Stimulated activated naive B cell treated with anti-CD40 and anti-IgM and Interleukin-4, amounts not matched to agents 10 μg/mL and 1 μg/mL and 100 μg/mL, for 72 hours (primary cell): ENCODE data around the gene ACTR6.
A peak's percentile ranks its signal among the peaks of the same experiment; 100 is the strongest.
"Not testable (repeated sequence)": the region's sequence is repeated elsewhere in the genome, so short reads cannot be mapped to it uniquely, and the experiment has no call there.

ENCODE experiments used
- ATAC-seq, 2 donors: fragments of 150-1000 bp; cut with Tn5 transposase; replicated peaks; 2 replicates each; pipeline ENCODE4 v1.10.0; 2021; ENCODE audit warnings: moderate library complexity in 1 of 2
- DNase-seq: peaks from one replicate; pipeline ENCODE4 v3.0.0; 2021
- H3K27ac Mint-ChIP-seq: one replicate; pipeline ENCODE4 v1.8.0; 2022; ENCODE audit warnings: mild to moderate bottlenecking, mixed read lengths
- H3K27me3 Mint-ChIP-seq, 2 donors: one replicate each; pipeline ENCODE4 v1.8.0; 2022; ENCODE audit warnings: mixed read lengths in 2 of 2
- H3K36me3 Mint-ChIP-seq, 2 donors: one replicate each; pipeline ENCODE4 v1.8.0; 2022; ENCODE audit warnings: mixed read lengths in 2 of 2, mild to moderate bottlenecking in 1 of 2
- H3K4me1 Mint-ChIP-seq, 2 donors: one replicate each; pipeline ENCODE4 v1.8.0; 2022; ENCODE audit warnings: mixed read lengths in 2 of 2, mild to moderate bottlenecking in 1 of 2
- H3K4me3 Mint-ChIP-seq, 2 donors: one replicate each; pipeline ENCODE4 v1.8.0; 2022; ENCODE audit warnings: mild to moderate bottlenecking in 2 of 2, mixed read lengths in 2 of 2, moderate library complexity in 1 of 2
- H3K9me3 Mint-ChIP-seq, 2 donors: one replicate each; pipeline ENCODE4 v1.8.0; 2022; ENCODE audit warnings: mixed read lengths in 2 of 2, mild to moderate bottlenecking in 1 of 2

ACTR6 gene

GRCh38 chr12:100169345-100169744 is 31.3 kb upstream of the ACTR6 start:
- H3K36me3 Mint-ChIP-seq = peaks cover 12 to 13% of the 10 kb centered on the region in 2 donors
- peaks cover under 1 to 2% of the 10 kb centered on the region in 2 donors for H3K4me1 Mint-ChIP-seq
- DNase-seq = no peak
- no peak overlapping the region for H3K4me3 Mint-ChIP-seq
- no peak overlapping the region for H3K27ac Mint-ChIP-seq
- ATAC-seq = no peak
- no peaks in the 10 kb centered on the region for H3K9me3 Mint-ChIP-seq
- no peaks in the 10 kb centered on the region for H3K27me3 Mint-ChIP-seq

GRCh38 chr12:100170313-100170858 is 30.2 kb upstream of the ACTR6 start:
- Mint-ChIP-seq H3K27ac (no peak overlapping the region), H3K9me3 (no peaks in the 10 kb centered on the region), H3K4me1 (no peaks in the 10 kb centered on the region), H3K27me3 (no peaks in the 10 kb centered on the region), H3K36me3 (peaks cover 13 to 18% of the 10 kb centered on the region in 2 donors), H3K4me3 (no peak overlapping the region)
- ATAC-seq = no peak
- no peak for DNase-seq

GRCh38 chr12:100171248-100171647 is 29.4 kb upstream of the ACTR6 start:
- ATAC-seq (no peak), DNase-seq (no peak)
- Mint-ChIP-seq H3K27me3 (no peaks in the 10 kb centered on the region), H3K4me1 (no peaks in the 10 kb centered on the region), H3K9me3 (no peaks in the 10 kb centered on the region), H3K4me3 (no peak overlapping the region), H3K36me3 (peaks cover 12 to 18% of the 10 kb centered on the region in 2 donors), H3K27ac (no peak overlapping the region)

- Mint-ChIP-seq H3K27ac (no peak overlapping the region), H3K36me3 (peaks cover 17 to 18% of the 10 kb centered on the region in 2 donors), H3K4me1 (no peaks in the 10 kb centered on the region), H3K27me3 (no peaks in the 10 kb centered on the region), H3K4me3 (no peak overlapping the region), H3K9me3 (no peaks in the 10 kb centered on the region)
- no peak for DNase-seq
- no peak for ATAC-seq
Measured at GRCh38 chr12:100173111-100173510, 27.5 kb upstream of the ACTR6 start.

- no peak for ATAC-seq
- H3K27ac Mint-ChIP-seq = no peak overlapping the region
- no peaks in the 10 kb centered on the region for H3K27me3 Mint-ChIP-seq
- no peak for DNase-seq
- H3K4me3 Mint-ChIP-seq = no peak overlapping the region
- H3K4me1 Mint-ChIP-seq = no peaks in the 10 kb centered on the region
- H3K36me3 Mint-ChIP-seq = peaks cover 22 to 23% of the 10 kb centered on the region in 2 donors
- no peaks in the 10 kb centered on the region for H3K9me3 Mint-ChIP-seq
Measured at GRCh38 chr12:100174495-100174894, 26.1 kb upstream of the ACTR6 start.

- H3K27me3 Mint-ChIP-seq, DNase-seq, H3K4me1 Mint-ChIP-seq, H3K4me3 Mint-ChIP-seq, H3K27ac Mint-ChIP-seq, H3K9me3 Mint-ChIP-seq, ATAC-seq: not testable (repeated sequence)
- H3K36me3 Mint-ChIP-seq = peaks cover 24 to 27% of the 10 kb centered on the region in 2 donors
Measured at GRCh38 chr12:100176493-100176892, 24.1 kb upstream of the ACTR6 start.

- H3K36me3 Mint-ChIP-seq = peaks cover 16 to 21% of the 10 kb centered on the region in 2 donors
- H3K27me3 Mint-ChIP-seq = no peaks in the 10 kb centered on the region
- DNase-seq (no peak), ATAC-seq (no peak)
- H3K27ac Mint-ChIP-seq = no peak overlapping the region
- H3K4me1 Mint-ChIP-seq = peaks cover 4 to 6% of the 10 kb centered on the region in 2 donors
- H3K9me3 Mint-ChIP-seq = no peaks in the 10 kb centered on the region
- no peak overlapping the region for H3K4me3 Mint-ChIP-seq
Measured at GRCh38 chr12:100179252-100179651, 21.4 kb upstream of the ACTR6 start.

- H3K4me1 Mint-ChIP-seq = peaks cover 6 to 7% of the 10 kb centered on the region in 2 donors
- peaks cover 0 to 1% of the 10 kb centered on the region in 2 donors for H3K9me3 Mint-ChIP-seq
- H3K27ac Mint-ChIP-seq = no peak overlapping the region
- H3K27me3 Mint-ChIP-seq = no peaks in the 10 kb centered on the region
- DNase-seq (no peak), ATAC-seq (no peak)
- peaks cover 20 to 26% of the 10 kb centered on the region in 2 donors for H3K36me3 Mint-ChIP-seq
- H3K4me3 Mint-ChIP-seq = no peak overlapping the region
Measured at GRCh38 chr12:100184549-100185145, 16.0 kb upstream of the ACTR6 start.

- Mint-ChIP-seq H3K9me3 (peaks cover 0 to 1% of the 10 kb centered on the region in 2 donors), H3K4me1 (peaks cover 7 to 9% of the 10 kb centered on the region in 2 donors), H3K4me3 (no peak overlapping the region), H3K27me3 (no peaks in the 10 kb centered on the region), H3K27ac (no peak overlapping the region), H3K36me3 (peaks cover 26 to 27% of the 10 kb centered on the region in 2 donors)
- DNase-seq = no peak
- ATAC-seq = peak in 1 of 2 donors; percentile 65
Measured at GRCh38 chr12:100185361-100185894, 15.2 kb upstream of the ACTR6 start.

GRCh38 chr12:100186071-100186470 is 14.5 kb upstream of the ACTR6 start:
- DNase-seq (no peak), ATAC-seq (no peak)
- Mint-ChIP-seq H3K4me1 (peaks cover 7 to 10% of the 10 kb centered on the region in 2 donors), H3K4me3 (no peak overlapping the region), H3K9me3 (peaks cover 0 to 1% of the 10 kb centered on the region in 2 donors), H3K36me3 (peaks cover 26 to 28% of the 10 kb centered on the region in 2 donors), H3K27ac (no peak overlapping the region), H3K27me3 (no peaks in the 10 kb centered on the region)

- ATAC-seq (no peak), DNase-seq (no peak)
- Mint-ChIP-seq H3K4me3 (no peak overlapping the region), H3K27ac (no peak overlapping the region), H3K4me1 (peaks cover 5 to 6% of the 10 kb centered on the region in 2 donors), H3K27me3 (no peaks in the 10 kb centered on the region), H3K9me3 (peaks cover 0 to 1% of the 10 kb centered on the region in 2 donors), H3K36me3 (peaks cover 33 to 34% of the 10 kb centered on the region in 2 donors)
Measured at GRCh38 chr12:100187068-100187467, 13.5 kb upstream of the ACTR6 start.

GRCh38 chr12:100187857-100188519 is 12.6 kb upstream of the ACTR6 start:
- Mint-ChIP-seq H3K27me3 (no peaks in the 10 kb centered on the region), H3K36me3 (peaks cover 38 to 39% of the 10 kb centered on the region in 2 donors), H3K27ac (no peak overlapping the region), H3K4me3 (no peak overlapping the region), H3K4me1 (peaks cover 4 to 5% of the 10 kb centered on the region in 2 donors), H3K9me3 (peaks cover 0 to 1% of the 10 kb centered on the region in 2 donors)
- no peak for DNase-seq
- no peak for ATAC-seq

GRCh38 chr12:100188888-100189635 is 11.6 kb upstream of the ACTR6 start:
- DNase-seq, H3K4me3 Mint-ChIP-seq, H3K27ac Mint-ChIP-seq, H3K27me3 Mint-ChIP-seq, H3K4me1 Mint-ChIP-seq, H3K9me3 Mint-ChIP-seq, ATAC-seq: not testable (repeated sequence)
- peaks cover 39 to 40% of the 10 kb centered on the region in 2 donors for H3K36me3 Mint-ChIP-seq
